Activated CD4-positive, alpha-beta T cell treated with anti-CD3 and anti-CD28 coated beads, Interleukin-2, amount 50 U/mL, for 48 hours (primary cell): ENCODE measurements around the gene DRICH1.
"Not testable (repeated sequence)": the region's sequence is repeated elsewhere in the genome, so short reads cannot be mapped to it uniquely, and the experiment has no call there.

Source experiments
- DNase-seq, 2 experiments: peaks; one replicate each; pipeline ENCODE4 v3.0.0-alpha.2; 2020

DRICH1 gene

DNA sequence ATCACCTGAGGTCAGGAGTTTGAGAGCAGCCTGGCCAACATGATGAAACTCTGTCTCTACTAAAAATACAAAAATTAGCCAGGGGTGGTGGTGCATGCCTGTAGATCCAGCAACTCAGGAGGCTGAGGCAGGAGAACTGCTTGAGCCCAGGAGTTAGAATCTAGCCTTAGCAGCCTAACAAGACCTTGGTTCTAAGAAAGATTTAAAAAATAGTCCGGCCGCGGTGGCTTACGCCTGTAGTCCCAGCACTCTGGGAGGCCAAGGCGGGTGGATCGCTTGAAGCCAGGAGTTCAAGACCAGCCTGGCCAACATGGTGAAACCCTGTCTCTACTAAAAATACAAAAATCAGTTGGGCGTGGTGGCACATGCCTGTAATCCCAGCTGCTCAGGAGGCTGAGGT, 14.4 kb upstream of the DRICH1 start:
- not testable (repeated sequence) for DNase-seq

DNA sequence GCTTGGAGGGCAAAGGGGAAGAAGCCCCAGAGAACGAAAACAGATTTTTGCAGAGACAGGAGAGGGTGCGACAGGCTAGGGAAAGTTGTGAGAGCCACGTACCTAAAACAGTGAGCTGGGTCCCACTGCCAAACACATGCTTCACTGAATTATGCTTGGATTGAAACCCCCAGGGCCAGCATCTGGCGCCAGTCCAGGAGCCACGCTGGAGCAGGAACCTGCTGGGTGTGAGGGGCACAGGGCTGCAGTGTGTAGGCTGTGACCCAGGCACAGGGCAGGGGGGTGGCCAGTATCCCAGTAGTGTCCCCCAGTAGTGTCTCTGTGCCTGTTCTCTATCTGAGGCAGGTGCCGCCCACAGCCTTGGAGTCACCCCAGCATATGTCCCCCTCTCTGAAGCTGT, 8.1 kb upstream of the DRICH1 start:
- not testable (repeated sequence) for DNase-seq

DNA sequence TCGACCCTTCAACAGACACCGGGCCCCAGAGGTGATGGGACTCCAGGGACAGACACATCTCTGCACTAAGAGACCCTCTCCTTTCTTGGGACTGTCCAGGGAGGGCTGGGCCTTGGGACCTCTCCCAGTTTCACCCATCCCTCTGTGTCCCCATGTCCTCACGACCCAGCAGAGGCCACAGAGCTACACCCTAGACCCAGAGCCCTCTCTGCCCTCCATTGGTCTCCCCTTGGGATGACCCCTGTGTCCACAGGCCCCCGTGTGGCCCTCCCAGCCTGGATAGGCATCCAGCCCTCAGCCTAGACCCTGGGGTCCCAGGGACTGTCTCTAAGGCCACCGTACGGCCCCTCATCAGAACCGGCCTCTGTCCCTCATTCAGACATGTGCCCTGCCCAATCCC, 7.5 kb upstream of the DRICH1 start:
- no peak for DNase-seq

DNA sequence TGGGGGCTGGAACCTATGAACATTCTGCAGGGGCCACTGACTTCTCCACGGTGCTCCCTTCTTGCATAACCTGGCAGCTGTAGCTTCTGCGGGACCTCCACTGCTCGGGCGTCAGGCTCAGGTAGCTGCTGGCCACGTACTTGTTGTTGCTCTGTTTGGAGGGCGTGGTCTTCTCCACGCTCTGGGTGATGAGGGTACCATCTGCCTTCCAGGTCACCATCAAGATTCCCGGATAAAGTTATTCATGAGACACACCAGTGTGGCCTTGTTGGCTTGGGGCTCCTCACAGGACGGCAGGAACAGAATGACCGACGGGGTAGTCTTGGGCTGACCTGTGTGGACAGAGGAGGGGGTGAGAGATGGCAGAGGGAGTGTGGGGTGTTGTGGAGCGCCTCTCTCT, 6.5 kb upstream of the DRICH1 start:
- DNase-seq, result no peak

DNA sequence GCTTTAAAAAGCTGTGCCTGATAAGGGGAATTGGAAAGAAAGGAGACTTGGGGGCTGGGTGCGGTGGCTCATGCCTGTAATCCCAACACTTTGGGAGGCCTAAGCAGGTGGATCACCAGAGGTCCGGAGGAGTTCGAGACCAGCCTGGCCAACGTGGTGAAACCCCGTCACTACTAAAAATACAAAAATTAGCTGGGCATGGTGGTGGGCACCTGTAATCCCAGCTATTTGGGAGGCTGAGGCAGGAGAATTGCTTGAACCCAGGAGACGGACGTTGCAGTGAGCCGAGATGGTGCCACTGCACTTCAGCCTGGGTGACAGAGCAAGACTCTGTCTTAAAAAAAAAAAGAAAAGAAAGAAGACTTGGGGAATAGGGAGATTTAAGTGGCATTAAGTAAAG, 3.2 kb upstream of the DRICH1 start:
- not testable (repeated sequence) for DNase-seq

DNA sequence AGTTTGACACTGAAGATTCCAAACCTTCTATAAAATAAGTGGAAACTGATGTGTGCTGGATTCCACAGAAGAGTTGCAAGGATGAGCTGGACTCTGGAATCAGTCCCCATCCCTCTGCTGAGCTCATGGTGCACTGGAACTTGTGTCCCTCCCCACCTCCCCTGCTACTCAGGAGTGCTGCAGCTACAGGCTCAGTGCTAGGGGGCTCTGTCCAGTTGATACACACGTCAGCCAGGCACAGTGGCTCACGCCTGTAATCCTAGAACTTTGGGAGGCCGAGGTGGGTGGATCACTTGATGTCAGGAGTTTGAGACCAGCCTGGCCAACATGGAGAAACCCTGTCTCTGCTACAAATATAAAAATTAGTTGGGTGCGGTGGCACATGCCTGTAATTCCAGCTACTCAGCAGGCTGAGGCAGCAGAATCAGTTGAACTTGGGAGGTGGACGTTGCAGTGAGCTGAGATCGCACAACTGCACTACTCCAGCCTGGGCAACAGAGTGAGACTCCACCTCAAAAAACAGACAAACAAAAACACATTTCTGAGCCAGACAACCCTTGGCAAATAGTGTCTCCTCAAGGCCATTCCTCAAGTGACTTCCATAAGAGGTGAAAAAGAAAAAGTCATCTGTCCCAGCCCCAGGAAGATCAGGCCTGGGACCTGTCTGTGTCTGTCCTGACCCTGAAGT, 3.9 kb downstream of the DRICH1 start:
- DNase-seq, result not testable (repeated sequence)

DNA sequence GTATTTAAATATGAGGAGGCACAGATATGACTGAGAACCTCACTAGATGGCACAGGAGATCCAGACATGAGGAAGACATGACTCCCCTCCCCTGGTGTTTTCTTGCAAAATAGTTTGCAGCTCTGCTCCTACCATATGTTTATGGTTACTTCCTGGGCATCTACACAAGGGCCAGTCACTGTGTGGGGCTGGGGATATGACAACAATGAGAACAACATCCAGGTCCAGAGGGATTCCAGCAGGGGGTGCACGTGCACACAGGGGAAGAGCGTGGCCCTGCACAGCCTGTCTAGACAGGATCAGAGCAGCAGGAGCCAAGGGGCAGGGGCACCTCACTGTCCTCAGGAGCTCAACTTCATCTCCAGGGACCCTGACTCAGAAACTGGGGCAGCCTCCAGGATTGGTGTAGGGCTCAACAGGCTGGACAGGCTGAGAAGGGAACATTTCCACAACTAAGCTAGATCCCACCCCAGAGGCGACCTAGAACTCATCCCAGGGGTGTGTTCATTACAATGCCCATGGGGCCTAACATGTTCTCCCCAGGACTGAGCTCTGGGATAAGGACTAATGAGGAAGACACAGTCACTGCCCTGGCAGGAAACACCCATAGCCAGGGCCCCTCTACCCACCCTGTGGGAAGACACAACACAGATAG, 4.6 kb downstream of the DRICH1 start:
- peak; percentile 61 to 71 for DNase-seq

DNA sequence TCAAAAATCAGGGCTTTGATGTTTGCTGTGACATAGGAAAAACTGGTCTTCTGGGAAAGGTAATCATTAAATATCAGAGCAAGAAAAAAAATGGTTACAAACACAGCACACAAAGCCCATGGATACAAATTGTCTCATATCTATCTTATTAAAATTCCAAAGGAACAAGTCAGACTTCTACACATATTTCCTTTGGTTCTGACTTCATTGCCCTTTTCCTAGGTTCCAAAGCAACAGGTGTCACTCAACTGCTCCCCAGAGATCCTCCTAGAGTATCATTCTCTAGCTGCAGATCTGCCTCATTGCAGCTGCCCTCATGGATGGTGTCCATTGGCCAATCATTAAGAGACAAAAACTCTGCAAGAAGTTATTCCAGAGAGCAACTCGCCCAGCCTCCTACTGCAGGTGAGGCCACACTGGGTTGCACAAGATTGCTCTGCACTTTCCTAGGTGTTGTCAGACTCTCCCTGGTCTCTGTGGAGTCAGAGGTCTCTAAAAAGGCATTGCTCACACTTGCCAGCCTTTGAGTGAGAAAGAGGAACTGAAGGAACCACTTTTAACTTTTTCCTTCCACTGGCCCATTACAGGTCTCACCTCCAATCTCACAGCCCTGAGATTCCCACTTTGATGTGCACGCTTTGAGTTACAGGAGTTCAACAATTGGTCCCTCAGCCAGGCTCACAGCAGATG, 5.7 kb downstream of the DRICH1 start:
- DNase-seq, result no peak

DNA sequence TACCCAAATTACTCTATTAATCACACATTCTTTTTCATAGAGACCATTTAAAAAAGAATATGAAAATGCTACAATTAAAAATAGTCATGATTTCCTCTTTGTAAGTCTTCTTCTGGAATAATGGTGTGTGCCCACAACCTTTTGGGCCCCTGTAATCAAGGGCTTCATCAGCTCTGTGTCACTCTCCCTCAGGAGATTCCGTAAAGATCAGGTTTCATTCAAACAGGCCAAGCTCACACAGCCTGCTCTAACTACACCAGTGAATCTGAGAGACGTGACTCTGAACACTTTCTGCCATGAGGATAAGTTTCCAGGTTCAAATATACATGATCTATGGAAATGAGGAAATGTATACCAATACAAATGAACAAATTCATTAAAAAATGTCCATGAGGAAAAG, 9.5 kb downstream of the DRICH1 start:
- DNase-seq, result no peak

DNA sequence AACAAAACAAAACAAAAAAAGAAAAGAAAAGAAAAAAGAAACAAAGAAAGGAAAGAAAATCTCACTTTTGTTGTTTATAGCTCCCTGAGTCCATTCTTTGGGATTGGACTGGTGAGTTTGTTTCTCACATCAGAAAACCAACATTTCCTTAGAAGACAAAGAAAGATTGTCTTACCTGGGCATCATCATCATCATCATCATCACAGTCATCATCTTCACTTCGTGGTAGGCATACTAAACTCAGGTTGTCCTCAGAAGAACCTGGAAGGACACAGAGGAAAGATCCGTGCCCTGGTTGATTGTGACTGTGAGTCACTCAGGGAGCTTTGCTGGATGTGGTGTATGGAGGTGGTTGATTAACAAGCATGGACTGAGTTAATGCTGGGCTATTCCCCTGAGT, 10.2 kb downstream of the DRICH1 start:
- not testable (repeated sequence) for DNase-seq

DNA sequence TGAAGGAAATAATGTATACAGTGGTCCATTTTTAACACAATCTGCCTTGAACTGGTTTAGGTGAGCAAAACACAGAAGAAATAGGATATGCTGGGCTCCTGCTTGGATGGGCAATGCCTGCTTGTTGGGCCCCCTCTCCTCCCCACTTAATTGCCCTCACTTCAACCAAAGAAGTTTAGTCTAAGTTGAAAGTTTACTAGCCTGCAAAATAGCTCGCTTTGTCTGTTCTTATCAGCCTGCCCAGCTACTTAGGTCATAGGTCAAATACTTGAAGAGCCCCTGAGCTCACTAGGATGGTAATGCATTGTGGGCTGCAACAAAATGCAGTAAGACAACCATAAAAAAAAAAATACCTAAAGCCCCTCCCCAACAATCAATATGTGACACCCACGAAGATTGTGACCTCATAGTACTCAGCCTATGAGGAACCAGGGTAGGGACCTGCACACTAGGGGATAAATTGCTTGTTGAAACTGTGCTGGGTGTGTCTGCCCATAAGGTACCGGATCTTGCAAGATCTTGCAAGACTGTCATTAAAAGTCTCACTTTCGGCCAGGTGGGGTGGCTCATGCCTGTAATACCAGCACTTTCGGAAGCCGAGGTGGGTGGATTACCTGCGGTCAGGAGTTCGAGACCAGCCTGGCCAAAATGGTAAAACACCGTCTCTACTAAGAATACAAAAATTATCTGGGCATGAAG, 10.9 kb downstream of the DRICH1 start:
- DNase-seq, result no peak

DNA sequence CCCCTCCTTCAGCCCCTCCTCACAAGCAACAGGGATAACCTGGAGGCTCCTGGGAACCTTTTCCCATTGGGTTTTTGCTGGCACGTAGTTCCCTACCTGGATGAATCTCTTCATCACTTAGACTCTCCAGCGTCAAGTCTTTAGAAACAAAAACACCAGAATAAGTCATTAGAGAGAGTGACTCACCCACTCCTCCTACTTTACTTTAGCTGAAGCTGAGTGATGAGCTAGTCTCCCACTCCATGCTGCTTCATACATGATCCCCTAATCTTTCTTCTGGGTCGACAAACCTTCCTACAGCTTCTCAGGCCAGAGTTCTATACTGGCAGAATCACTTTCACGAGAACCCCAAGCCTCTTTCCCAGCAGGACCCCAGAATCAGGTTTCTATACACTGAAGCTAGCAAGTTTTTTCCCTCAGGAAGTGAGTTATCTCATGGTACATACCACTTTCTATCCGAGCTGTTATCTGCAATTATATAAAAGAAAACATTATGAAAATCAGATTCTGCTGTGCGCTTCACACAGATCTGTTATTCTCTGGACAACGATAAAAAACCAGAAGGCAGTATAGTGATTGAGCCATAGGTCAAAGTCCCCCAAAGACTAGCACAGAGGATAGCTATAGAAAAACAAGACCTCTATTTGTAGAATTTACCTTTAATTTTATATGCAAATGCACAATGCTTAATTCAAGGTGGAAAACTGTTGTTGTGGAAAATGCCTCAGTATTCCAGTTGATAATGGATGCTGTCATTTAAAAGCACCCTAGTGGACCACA, 18.7 kb downstream of the DRICH1 start:
- no peak for DNase-seq

DNA sequence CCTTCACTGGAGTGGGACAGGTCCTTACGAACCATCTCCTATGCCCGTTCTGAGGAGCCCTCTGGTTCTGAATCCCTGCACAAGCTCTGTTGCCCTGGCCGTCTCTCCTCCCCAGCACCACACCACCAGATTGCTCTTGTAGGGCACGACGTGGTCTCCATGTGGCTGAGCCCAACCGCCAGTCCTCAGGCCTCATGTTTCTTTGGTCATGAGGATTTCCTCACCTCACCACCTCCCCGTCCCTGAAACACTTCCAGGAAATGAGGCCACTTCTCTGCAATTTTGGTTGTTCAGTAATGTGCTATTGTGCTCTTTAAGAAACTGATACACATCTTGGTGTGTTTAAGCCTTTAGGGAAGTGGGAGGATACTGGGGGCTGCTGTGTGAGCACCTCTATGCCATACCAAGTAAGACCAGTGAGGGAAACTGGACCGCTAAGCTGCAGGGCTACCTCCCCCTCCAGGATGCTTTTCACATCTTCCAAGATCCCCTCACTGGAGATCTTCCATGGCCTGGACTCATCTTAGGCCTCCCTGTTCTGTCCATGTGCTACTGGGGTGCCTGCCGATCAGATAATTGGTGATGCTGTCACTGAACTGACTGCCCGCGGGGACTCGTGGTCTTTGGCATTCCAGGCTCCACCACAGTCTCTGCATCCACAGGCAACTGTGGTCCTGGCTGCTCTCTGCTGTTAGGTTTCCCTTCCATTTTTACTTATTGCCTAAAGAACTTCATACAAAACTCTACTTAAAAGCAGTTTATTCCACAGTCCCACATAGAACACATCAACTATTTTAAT, 21.9 kb downstream of the DRICH1 start:
- no peak for DNase-seq

DNA sequence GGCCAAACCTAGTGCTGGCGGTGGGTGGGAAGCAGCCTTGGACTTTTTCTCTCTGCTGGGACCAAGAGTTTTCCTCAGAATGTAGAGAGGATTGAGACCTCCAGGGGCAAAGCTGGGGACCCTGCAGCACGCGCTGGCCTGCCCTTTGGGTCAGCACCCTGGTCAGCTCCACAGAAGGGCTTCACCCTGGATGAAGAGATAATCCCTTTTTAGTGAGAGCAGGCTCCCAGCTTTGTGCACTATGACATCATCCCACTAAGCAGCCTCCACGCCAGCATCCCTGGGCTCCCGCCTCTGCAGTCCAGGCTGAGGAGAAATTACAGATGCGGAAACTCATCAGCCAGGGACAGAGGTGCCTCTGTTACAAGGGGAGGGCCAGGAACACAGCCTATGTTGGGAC, 23.5 kb downstream of the DRICH1 start:
- no peak for DNase-seq

DNA sequence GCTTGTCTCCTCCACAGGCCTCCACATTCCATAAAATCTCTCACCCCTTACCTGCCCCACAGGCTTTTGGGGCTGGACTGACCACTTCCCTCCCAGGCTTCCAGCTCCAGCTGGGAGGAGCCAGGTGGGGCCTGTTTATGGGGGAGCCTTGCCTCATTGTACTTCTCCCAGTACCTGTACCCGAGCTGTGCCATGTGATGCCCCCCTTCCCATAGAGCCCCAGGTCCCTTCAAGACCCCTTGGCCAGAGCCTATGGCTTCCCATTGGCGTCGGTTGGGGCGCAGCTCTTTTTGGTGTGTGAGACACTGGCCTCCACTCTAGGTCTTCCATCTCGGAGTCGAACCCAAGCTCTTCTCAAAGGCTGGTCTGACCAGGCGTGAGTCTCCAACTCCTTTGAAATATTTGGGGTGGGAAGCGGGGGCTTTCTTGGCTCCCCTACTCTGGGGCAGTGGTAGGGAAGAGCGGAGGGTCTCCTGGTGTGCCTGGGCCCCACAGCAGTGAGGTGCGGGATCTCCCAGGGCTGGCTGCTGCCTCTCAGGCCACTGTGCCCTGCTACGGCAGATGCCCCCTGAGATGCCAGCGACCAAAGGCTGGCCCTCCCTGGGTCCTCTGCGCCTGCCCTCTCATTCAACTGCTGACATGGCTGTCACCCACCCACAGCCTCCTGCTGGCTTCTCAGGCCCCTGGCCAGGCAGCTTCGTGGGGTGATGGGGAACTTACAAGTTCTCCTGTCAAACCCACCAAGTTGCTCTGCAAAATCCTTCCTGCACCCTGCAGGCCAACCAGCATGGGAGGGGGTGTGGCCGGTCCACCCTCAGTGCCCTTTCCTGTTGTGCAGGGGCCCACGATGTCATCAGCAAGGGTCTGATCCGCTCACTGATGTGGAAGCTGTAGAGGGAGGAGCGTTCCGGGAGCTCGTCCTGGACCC, 25.7 kb downstream of the DRICH1 start:
- DNase-seq, result no peak

DNA sequence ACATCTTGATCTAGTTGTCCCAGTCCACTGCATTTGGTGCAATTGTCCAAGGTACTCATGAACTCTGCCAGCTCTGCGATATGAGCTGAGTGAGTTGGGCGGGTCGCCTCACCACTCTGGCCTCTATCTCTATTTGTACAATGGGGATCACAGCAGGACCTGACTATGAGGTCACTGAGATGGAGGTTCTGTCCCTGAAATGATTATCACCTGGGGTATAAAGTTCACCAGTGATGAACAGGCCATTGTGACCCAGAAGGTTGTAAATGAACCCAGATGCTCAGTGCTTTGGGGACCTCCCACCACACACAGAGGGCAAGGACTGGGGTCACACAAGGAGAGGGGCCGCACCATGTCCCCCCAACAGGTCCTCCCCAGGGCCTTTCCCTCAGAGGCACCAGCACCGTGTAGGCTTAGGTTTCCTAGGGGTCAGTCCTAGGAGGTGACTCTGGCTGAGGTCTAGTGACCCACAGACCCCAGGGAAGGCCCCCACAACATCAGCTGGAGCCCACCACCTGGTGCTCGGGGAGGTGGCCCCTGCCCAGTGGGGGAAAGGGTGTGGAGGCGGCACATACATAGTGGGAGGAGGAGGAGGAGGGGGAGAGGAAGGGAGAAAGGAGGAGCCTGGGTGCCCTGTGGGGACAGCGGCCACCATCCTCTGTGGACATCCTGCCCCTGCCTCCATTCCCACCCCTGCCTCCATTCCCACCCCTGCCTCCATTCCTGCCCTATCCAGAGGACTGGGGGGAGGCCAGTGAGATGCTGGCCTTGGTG, 27.0 kb downstream of the DRICH1 start:
- DNase-seq, result no peak

DNA sequence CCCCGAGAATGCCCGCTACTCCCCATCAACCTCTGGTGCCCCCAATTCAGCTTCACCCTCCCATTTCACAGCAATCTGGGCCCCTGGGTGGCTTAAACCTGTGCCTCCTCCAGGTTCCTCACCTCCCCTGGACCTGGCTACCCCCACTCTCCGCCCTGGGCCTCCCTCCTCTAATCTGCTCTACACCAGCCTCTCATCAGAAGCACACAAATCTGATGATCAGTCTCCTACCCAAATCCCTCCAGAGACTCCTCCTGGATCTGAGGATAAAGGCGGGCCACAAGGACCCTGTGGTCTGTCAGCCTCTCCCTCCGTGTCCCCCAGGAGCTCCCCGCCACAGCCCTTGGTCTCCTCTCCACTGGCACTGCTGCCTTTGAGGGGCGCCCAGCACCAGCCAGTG, 28.9 kb downstream of the DRICH1 start:
- DNase-seq, result no peak

DNA sequence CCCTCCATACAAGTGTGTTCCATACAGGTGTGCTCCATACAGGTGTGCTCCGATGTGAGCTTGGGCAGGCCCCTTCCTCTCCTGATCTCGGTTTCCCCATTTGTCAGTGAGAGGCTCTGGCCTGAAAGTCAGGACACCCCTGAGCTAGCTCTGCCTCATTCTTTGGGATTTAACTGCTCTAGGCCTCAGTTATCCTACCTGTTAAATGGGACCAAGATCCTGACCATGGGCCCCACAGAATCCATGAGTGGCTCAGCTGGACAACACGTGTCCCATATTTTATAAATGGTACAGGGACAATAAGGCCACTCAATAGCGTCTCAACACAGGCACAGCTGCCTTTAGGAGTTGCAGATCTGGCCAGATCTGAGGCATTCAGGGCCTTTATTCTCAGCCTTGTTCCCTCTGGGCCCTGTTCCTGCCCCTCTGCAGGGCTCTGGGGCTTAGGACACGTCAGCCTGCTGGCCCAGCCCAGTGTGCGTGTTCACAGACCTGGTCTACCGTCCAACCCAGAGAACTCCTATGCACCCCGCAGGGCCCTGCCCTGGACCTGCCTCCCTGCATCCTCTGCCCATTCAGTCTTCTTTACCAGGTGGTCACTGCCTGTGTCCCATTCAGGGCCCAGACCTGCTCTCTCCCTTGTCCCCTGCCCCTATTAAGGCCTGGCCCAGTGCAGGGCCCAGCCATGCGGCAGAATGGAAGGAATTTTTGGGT, 33.2 kb downstream of the DRICH1 start:
- no peak for DNase-seq

DNA sequence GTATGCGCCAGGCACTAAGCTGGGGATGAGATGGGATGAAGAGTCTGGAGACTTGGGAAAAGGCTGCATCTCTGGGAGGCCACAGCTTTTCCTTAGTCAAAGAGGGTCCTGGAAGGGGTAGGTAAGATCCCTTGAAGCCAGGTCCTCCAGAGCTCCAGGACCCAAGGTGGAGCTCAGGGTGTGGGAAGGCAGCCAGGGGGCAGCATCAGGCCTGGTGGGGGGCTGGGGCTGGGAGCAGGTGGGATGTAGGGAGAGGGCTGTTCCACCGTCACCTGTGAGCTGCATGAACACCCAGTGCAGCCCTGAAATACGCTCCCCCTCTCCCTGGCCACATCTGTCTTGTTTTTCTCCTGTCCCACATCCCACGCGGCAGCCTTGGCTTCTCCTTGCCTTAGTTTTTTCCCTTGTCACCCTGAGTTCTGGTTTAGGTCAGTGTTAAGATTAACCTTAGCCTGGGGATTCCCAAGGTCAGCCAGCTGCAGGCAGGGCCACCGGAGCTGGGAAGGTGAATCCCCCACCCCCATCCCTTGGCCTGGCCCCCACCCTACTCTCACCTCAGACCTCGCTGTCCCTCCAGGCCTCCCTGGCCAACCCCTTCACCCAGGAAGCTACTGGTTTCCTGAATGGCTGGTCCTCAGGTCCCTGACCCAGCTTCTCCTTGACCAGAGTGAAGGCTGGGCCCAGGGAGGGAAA, 34.4 kb downstream of the DRICH1 start:
- not testable (repeated sequence) for DNase-seq
